HCT116 (cell line): Measurements from ENCODE around the gene DMD. TPM values are rescaled to one million over a fixed set of nuclear protein-coding genes. Genes with fewer than 3 reads are reported as not detected.

Experiments used
- ATAC-seq: fragments of 200-7000 bp; cut with Tn5 transposase; 2 replicates; pipeline ENCODE4 v1.9.1; 2020; ENCODE audit warnings: mild to moderate bottlenecking, moderate library complexity
- BruUV-seq: library from RNA; stranded (reverse); fragments of 400-500 nt; replicated peaks from 2 replicates; lab custom pipeline; 2021; lab: Mats Ljungman, UMichigan
- CTCF ChIA-PET: fragments of 300-600 bp; sonication (Branson Sonifier 250); formaldehyde crosslinking; loops from one replicate; lab custom pipeline; 2021; ENCODE audit warnings: antibody characterized with exemption; lab: Charles Lee
- POLR2A ChIA-PET: fragments of 300-600, 350-600 bp; sonication (Branson Sonifier 250); formaldehyde crosslinking; loops from one replicate; lab custom pipeline; 2021; ENCODE audit warnings: antibody characterized with exemption; lab: Charles Lee
- RAD21 ChIA-PET, 2 experiments: fragments of 300-600 bp; sonication (Branson Sonifier 250); formaldehyde crosslinking; loops; one replicate each; lab custom pipeline; 2023; ENCODE audit warnings: low total read pairs in 2 of 2; ENCODE audit not compliant: uncharacterized antibody in 2 of 2, unreplicated experiment in 2 of 2, low non-redundant PET in 1 of 2; lab: Charles Lee
- DNase-seq: peaks from one replicate; pipeline ENCODE4 v3.0.0-alpha.2; 2010; ENCODE audit warnings: low read depth, low spot score
- H2AFZ ChIP-seq: fragments of 200-600 bp; shearing (Covaris generic), sonication (generic); 2 replicates; pipeline ENCODE4 v1.6.1; 2017; ENCODE audit warnings: low read depth, mixed run types, mixed read lengths, antibody characterized with exemption, low read length; ENCODE audit not compliant: poor library complexity, severe bottlenecking
- H3K27ac ChIP-seq: 2 replicates; pipeline ENCODE4 v1.5.1; 2012; ENCODE audit warnings: low read depth, low read length
- H3K27me3 ChIP-seq: fragments of 200-600 bp; sonication (generic); 2 replicates; pipeline ENCODE4 v1.6.1; 2016; ENCODE audit warnings: mixed run types, low read length, mixed read lengths; ENCODE audit not compliant: insufficient read depth
- H3K36me3 ChIP-seq, 2 experiments: fragments of 200-500 bp in 1 of 2; fragments of 200-600 bp in 1 of 2; sonication (Bioruptor generic) in 1 of 2; sonication (generic) in 1 of 2; 2 replicates each; pipeline versions ENCODE4 v1.5.1 to v1.6.1; 2014 to 2016; ENCODE audit warnings: low read length in 2 of 2, inconsistent platforms in 1 of 2, mixed read lengths in 1 of 2, mixed run types in 1 of 2; ENCODE audit not compliant: insufficient read depth in 2 of 2, control insufficient read depth in 1 of 2
- H3K4me1 ChIP-seq, 2 experiments: fragments of 200-600 bp in 1 of 2; sonication (generic) in 1 of 2; 2 replicates each; pipeline versions ENCODE4 v1.5.1 to v1.6.1; 2012 to 2017; ENCODE audit warnings: low read length in 2 of 2, inconsistent platforms in 1 of 2, mild to moderate bottlenecking in 1 of 2, mixed read lengths in 1 of 2, mixed run types in 1 of 2, moderate library complexity in 1 of 2; ENCODE audit not compliant: insufficient read depth in 2 of 2, control insufficient read depth in 1 of 2
- H3K4me2 ChIP-seq: fragments of 200-600 bp; sonication (generic); 2 replicates; pipeline ENCODE4 v1.6.1; 2017; ENCODE audit warnings: mixed run types, low read length, mixed read lengths
- H3K4me3 ChIP-seq, 2 experiments: fragments of 200-600 bp in 1 of 2; sonication (generic) in 1 of 2; replicated peaks in 1 of 2; 2 replicates each; pipeline ENCODE4 v1.5.1; 2011 to 2016; ENCODE audit warnings: low read length in 2 of 2, control low read depth in 1 of 2, low read depth in 1 of 2, mild to moderate bottlenecking in 1 of 2, mixed read lengths in 1 of 2, mixed run types in 1 of 2
- H3K79me2 ChIP-seq: fragments of 200-600 bp; sonication (generic); 2 replicates; pipeline ENCODE4 v1.6.1; 2017; ENCODE audit warnings: mild to moderate bottlenecking, mixed run types, low read length, moderate library complexity, mixed read lengths; ENCODE audit not compliant: insufficient read depth
- H3K9ac ChIP-seq: fragments of 200-600 bp; sonication (generic); 2 replicates; pipeline ENCODE4 v1.6.1; 2016; ENCODE audit warnings: low read length, mixed read lengths
- H3K9me2 ChIP-seq: fragments of 200-600 bp; sonication (generic), shearing (Covaris generic); 2 replicates; pipeline ENCODE4 v1.6.1; 2017; ENCODE audit warnings: mixed run types, mild to moderate bottlenecking, moderate library complexity; ENCODE audit not compliant: insufficient read depth
- H3K9me3 ChIP-seq, 2 experiments: fragments of 200-500 bp in 1 of 2; fragments of 200-600 bp in 1 of 2; sonication (Bioruptor generic) in 1 of 2; sonication (generic) in 1 of 2; 2 replicates each; pipeline ENCODE4 v1.6.1; 2014 to 2017; ENCODE audit warnings: low read length in 2 of 2, mixed read lengths in 2 of 2, inconsistent platforms in 1 of 2, low read depth in 1 of 2, mild to moderate bottlenecking in 1 of 2, mixed run types in 1 of 2, moderate library complexity in 1 of 2; ENCODE audit not compliant: control insufficient read depth in 1 of 2, insufficient read depth in 1 of 2
- H4K20me1 ChIP-seq: fragments of 200-600 bp; sonication (generic), shearing (Covaris generic); 2 replicates; pipeline ENCODE4 v1.6.1; 2017; ENCODE audit warnings: mixed run types, mild to moderate bottlenecking, moderate library complexity; ENCODE audit not compliant: insufficient read depth
- CBX3 ChIP-seq: IDR thresholded peaks from 2 replicates; pipeline ENCODE4 v1.6.1; 2012; ENCODE audit warnings: low read depth
- CEBPB ChIP-seq: IDR thresholded peaks from 2 replicates; pipeline ENCODE4 v1.6.1; 2012; ENCODE audit warnings: low read depth
- EZH2 ChIP-seq: fragments of 200-600 bp; sonication (generic); IDR thresholded peaks from 2 replicates; pipeline ENCODE4 v1.6.1; 2017; ENCODE audit warnings: antibody characterized with exemption, mixed run types
- EZH2phosphoT487 ChIP-seq: fragments of 200-600 bp; IDR thresholded peaks from 2 replicates; pipeline ENCODE4 v1.6.1; 2018; ENCODE audit warnings: antibody characterized with exemption, borderline replicate concordance
- POLR2A ChIP-seq: IDR thresholded peaks from 2 replicates; pipeline ENCODE4 v1.7.0; 2011; ENCODE audit warnings: borderline replicate concordance; ENCODE audit not compliant: insufficient read depth, insufficient read length; ENCODE audit errors: extremely low read depth
- POLR2AphosphoS5 ChIP-seq: IDR thresholded peaks from 2 replicates; pipeline ENCODE4 v1.6.1; 2011; ENCODE audit warnings: mild to moderate bottlenecking, low read depth, low read length, moderate library complexity
- RAD21 ChIP-seq: IDR thresholded peaks from 2 replicates; pipeline ENCODE4 v1.6.1; 2012; ENCODE audit warnings: low read depth, mild to moderate bottlenecking
- SP1 ChIP-seq: IDR thresholded peaks from 2 replicates; pipeline ENCODE4 v1.6.1; 2012; ENCODE audit warnings: low read depth
- SRF ChIP-seq: IDR thresholded peaks from 2 replicates; pipeline ENCODE4 v1.6.1; 2012; ENCODE audit warnings: low read depth
- YY1 ChIP-seq: IDR thresholded peaks from 2 replicates; pipeline ENCODE4 v1.6.1; 2011; ENCODE audit warnings: low read length, low read depth, moderate library complexity, mild to moderate bottlenecking; ENCODE audit not compliant: insufficient replicate concordance; ENCODE audit errors: extremely low read depth
- ZFX ChIP-seq: fragments of 450-650 bp; IDR thresholded peaks from 2 replicates; pipeline ENCODE4 v1.6.1; 2017
- intact Hi-C: fragments of 100-400 bp; cut with micrococcal nuclease; formaldehyde crosslinking; loops from 2 replicates; pipeline ENCODE4 v1.10.0; 2022
- total RNA-seq: library from RNA; stranded (reverse); gene quantifications from one replicate; pipeline ENCODE4 v1.2.1, GENCODE V29; 2021; ENCODE audit not compliant: unreplicated experiment
- TF ChIP-seq, protein P1 (sequence below): IDR thresholded peaks from 2 replicates; pipeline ENCODE4 v1.6.1; 2011; ENCODE audit warnings: mild to moderate bottlenecking, low read length, moderate library complexity; ENCODE audit not compliant: insufficient replicate concordance; ENCODE audit errors: extremely low read depth
- TF ChIP-seq, protein P2 (sequence below): IDR thresholded peaks from 2 replicates; pipeline ENCODE4 v1.6.1; 2012
- TF ChIP-seq, protein P3 (sequence below), 3 experiments: fragments of 200-600 bp in 1 of 3; sonication (generic) in 1 of 3; IDR thresholded peaks in 2 of 3; conservative IDR thresholded peaks in 1 of 3; 2 replicates each; pipeline ENCODE4 v1.5.1; 2012 to 2017; ENCODE audit warnings: low read depth in 2 of 3, low read length in 2 of 3, antibody characterized with exemption in 1 of 3, borderline replicate concordance in 1 of 3, control low read depth in 1 of 3, mild to moderate bottlenecking in 1 of 3, mixed read lengths in 1 of 3, mixed run types in 1 of 3, moderate library complexity in 1 of 3; ENCODE audit not compliant: insufficient read depth in 1 of 3
- TF ChIP-seq, protein P4 (sequence below): IDR thresholded peaks from 2 replicates; pipeline ENCODE4 v1.6.1; 2012

DMD gene
- total RNA-seq, 1 experiment from 2014 or later: 0.05 TPM

DNA sequence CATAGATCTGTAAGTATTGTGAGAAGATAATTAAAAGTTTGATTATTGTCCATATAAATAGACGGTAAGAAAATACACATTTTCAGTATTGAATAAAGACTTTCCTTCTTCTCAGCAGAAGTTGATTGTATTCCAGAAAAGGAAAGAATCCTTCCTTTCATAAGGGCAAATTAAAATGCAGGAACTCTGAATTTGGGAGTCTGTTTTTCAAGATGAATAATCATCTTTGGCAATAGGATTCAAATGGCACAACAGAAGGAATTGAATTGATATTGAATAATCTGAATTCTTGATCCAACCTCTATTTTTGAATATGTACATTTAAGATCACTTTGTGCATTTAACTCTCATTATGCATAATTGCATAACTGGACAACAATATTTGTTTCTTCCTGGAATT is 149.3 kb downstream of the DMD start:
- no peak overlapping the region for H3K4me2 ChIP-seq
- CTCF ChIA-PET: no interaction called here
- no peaks in the 10 kb centered on the region for H3K27me3 ChIP-seq
- H3K4me1 ChIP-seq: no peaks in the 10 kb centered on the region
- TF ChIP-seq RAD21 (no peak), CBX3 (no peak), EZH2 (no peak), SP1 (no peak), POLR2AphosphoS5 (no peak), SRF (no peak), CEBPB (no peak), EZH2phosphoT487 (no peak), ZFX (no peak), YY1 (no peak), POLR2A (no peak)
- TF ChIP-seq, protein P1, sequence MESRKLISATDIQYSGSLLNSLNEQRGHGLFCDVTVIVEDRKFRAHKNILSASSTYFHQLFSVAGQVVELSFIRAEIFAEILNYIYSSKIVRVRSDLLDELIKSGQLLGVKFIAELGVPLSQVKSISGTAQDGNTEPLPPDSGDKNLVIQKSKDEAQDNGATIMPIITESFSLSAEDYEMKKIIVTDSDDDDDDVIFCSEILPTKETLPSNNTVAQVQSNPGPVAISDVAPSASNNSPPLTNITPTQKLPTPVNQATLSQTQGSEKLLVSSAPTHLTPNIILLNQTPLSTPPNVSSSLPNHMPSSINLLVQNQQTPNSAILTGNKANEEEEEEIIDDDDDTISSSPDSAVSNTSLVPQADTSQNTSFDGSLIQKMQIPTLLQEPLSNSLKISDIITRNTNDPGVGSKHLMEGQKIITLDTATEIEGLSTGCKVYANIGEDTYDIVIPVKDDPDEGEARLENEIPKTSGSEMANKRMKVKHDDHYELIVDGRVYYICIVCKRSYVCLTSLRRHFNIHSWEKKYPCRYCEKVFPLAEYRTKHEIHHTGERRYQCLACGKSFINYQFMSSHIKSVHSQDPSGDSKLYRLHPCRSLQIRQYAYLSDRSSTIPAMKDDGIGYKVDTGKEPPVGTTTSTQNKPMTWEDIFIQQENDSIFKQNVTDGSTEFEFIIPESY: no peak
- TF ChIP-seq, protein P2, sequence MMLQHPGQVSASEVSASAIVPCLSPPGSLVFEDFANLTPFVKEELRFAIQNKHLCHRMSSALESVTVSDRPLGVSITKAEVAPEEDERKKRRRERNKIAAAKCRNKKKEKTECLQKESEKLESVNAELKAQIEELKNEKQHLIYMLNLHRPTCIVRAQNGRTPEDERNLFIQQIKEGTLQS: no peak
- TF ChIP-seq, protein P3, sequence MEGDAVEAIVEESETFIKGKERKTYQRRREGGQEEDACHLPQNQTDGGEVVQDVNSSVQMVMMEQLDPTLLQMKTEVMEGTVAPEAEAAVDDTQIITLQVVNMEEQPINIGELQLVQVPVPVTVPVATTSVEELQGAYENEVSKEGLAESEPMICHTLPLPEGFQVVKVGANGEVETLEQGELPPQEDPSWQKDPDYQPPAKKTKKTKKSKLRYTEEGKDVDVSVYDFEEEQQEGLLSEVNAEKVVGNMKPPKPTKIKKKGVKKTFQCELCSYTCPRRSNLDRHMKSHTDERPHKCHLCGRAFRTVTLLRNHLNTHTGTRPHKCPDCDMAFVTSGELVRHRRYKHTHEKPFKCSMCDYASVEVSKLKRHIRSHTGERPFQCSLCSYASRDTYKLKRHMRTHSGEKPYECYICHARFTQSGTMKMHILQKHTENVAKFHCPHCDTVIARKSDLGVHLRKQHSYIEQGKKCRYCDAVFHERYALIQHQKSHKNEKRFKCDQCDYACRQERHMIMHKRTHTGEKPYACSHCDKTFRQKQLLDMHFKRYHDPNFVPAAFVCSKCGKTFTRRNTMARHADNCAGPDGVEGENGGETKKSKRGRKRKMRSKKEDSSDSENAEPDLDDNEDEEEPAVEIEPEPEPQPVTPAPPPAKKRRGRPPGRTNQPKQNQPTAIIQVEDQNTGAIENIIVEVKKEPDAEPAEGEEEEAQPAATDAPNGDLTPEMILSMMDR (IDR thresholded peaks at IDR 0.05 in 2 of 3, conservative IDR thresholded peaks at IDR 0.05 in 1 of 3; ENCODE audit: borderline replicate concordance in 1 of 3, insufficient read depth in 1 of 3, low read depth in 2 of 3, low read length in 2 of 3): no peak
- TF ChIP-seq, protein P4, sequence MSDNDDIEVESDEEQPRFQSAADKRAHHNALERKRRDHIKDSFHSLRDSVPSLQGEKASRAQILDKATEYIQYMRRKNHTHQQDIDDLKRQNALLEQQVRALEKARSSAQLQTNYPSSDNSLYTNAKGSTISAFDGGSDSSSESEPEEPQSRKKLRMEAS: no peak
- no peaks in the 10 kb centered on the region for H3K9me2 ChIP-seq
- POLR2A ChIA-PET: no interaction called here
- RAD21 ChIA-PET: no interaction called here
- no peak overlapping the region for H3K27ac ChIP-seq
- no peak overlapping the region for H2AFZ ChIP-seq
- H3K4me3 ChIP-seq: no peak overlapping the region
- intact Hi-C loops: no loop called here
- no peak overlapping the region for H3K9ac ChIP-seq
- ATAC-seq: no peak
- H3K9me3 ChIP-seq: no peaks in the 10 kb centered on the region
- BruUV-seq: no TSS peak
- H3K36me3 ChIP-seq: no peaks in the 10 kb centered on the region
- H4K20me1 ChIP-seq: no peaks in the 10 kb centered on the region
- no peak for DNase-seq
- H3K79me2 ChIP-seq: no peaks in the 10 kb centered on the region
